Measurements from ENCODE around the gene GTF3A.

GTF3A gene

DNA sequence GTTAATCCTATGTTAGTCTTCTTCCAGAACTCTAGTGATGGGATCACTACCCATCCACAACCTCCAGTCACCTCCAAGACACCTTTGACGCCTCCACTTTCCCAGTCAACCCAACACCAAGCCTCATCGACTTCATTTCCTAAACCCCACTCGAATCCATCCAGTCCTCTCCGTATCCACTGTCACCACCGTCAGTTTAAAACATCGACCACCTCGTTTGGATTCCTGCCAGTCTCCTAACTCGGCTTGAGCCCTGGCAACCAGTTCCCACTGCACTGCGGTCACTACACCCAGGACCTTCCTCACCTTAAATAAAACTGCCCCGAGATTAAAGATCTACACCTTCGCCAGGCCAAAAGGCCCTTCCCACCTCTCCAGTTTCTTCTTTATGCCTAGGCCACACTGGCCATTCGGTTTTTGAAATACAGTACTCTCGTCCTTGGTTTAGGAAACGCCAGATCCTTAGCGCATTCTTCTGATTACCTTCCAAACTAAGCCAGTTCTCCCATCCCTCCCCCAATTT lies 24.7 kb downstream of the GTF3A start:
- no peak for DNase-seq

DNA sequence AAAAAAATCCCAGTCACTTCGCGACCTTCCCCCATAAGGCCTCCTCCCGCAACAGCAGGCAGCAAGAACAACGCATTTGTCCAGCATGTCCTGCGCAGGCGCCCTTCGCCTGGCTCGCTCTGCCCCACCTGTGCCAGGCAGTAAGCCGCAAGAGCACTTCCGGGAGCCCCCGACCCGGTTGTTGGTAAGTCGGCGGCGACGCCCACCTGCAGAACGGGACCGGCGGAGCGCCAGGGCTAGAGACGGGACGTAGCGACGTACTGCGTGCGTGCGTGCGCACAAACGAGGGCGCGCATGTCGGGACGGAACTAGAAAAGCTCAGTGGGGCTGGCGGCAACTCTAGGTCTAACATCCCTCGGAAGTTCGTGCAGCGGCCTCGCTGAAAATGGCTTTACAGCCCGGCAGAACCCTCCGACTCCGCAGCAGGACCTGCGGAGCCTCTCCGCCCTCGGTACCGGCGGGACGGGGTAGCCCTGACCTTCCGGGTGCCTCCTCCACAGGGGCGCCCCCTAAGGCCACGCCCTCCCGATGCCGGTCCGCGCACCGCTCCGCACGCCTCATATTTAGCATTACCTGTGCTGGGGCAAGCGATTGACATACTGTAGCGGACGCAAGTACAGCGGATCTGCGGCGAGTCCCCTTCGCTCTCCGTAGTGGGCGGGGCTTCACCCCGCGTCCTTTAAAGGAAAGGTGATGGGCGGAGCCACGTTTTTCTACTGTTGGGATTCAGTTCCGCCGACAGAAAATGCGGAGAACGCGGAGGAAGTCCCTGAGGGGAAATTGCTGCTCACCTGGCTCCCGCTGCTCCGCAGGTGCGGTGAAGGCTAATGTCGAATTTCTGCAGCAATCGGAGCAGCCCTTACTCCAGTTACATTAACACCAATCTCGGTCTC lies 25.8 kb downstream of the GTF3A start, which contains the start of gene MTIF3:
Gene MTIF3, minus strand, starts transcription at position 629 of the 893 bp plus-strand sequence. CDS start 10,116 bp downstream, outside the sequence.
- DNase-seq, result peak; percentile 99

DNA sequence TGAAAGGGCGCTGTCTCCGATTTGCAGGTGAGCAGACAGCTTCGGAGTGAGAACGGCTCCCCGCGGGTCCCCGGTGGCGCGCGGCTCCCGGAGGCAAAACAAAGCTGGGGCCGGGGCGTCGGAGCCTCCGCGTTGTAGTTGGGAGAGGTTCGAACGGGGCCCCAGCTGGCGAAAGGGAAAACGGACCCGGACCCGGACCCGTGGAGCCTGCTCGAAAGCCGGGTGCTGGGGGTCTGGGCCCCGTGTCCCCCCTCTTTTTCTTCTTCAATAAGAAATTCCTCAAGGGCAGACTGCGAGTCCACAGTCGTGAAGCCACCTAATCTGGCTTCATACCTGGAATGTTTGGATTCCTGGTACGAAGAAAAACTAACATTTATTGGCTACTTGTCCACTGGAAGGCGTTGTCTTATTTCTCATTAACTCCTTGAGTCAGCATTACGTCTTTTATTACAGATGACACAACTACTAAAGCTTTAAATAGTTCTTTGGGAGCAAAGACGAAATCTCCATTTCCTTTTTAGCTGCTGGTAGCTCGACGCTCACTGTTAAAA lies 26.6 kb downstream of the GTF3A start:
- peak; percentile 53 for DNase-seq

DNA sequence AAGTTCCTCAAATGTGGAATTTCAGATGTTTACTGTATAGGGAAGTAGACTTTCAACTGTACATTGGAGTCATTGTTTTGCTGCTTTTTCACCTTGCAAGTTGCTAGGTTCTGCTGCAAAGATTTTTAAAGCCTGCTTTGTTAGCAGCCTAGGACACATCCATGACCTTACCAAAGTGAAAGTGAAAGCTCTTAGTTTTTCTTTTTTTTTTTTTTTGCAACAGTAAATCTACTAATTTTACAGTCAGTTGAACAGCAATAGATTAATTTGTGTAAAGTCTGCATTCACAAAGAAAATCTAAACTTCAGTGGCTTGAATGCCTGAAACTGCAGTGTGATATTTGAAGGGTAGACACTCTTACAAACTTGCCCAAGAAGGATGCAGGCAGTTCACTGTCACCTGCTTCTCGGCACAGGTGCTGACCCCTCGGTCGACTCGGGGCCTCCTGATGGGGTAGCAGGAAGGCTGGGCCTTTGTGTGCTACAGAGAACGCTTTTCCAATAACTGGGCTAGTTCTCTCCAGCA lies 31.0 kb downstream of the GTF3A start:
- DNase-seq, result peak; percentile 36

DNA sequence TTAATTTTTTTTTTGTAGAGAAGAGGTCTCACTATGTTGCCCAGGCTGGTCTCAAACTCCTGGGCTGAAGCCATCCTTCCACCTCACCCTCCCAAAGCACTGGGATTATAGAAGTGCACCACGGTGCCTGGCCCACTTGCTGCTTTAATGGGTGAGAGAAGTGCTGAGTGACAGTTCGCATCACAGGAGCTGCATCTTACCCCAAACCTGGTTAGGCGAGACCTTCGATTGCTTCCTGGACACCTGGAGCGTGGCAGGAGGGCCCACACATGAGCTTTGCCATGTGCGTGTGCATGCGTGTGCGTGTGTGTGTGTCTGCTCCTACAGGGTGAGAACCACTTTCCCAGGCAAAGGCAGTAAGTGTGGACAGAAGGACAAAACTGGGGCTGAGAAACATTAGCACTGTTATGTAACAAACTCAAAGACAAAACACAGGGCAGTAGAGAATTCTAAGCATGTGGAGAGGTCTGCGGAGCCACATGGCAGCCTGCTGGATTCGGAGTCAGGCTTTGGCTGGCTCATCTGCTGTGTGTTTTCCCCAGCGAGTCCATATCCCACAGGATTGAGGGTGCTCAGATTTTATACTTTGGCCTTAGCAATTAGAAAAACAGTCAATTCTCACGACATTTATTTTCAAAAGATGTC lies 37.6 kb downstream of the GTF3A start:
- DNase-seq, result no peak

DNA sequence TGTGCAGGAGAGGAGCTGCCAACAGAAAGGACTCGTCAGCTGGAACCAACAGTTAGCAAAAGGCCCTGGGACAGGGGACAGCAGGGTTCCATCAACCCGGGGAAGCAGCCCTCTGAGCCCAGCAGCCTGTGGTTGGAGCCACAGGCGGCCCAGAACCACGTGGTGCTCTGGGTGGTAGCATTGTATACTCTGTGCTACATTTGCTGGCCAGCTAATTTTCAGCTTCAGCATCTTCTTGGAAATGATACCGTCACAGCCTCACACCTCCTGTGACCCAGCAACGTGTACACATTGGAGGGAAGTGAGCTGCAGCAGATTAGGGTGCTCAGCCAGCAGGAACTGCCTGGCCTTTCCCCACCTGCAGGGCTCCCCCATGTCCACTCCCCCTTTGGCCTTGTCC lies 39.1 kb downstream of the GTF3A start:
- no peak for DNase-seq

DNA sequence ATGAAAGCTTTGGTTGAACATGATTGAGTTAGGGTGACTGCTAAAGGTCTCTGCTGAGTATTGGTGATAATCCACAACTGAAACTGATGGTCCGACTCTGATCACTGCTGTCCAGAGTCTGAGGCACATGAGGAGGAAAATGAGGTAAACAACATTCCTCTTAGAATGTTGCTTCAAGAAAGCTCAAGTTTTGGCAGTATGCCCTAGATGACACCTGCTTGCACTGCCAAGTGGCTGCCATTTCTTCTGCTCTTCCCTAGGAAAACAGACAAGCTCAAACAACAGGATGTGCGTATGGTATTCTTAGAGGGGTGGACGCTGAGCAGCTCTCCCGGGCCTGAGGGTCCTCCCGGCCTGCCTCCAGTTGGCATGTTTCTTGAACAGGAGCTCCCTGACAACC lies 41.2 kb downstream of the GTF3A start:
- DNase-seq, result no peak

DNA sequence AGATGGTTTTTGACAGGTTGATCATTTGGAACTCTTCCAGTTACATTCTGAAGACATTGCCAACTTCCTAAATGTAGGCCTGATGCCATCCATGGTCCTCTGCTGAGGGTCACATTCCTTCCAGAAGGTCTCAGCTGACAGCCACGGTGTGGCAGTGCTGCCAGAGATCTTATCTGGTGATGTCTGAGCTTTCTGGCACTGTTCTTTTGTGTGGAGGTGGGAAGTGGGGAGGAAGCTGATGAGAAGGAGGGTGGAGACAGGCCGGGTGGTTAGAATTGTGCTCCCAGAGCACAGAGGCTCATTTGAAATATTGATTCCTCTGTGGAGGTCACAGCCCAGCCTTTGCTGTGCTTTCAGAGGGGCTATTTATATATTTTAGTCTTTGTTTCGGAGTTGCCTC lies 42.1 kb downstream of the GTF3A start:
- no peak for DNase-seq

DNA sequence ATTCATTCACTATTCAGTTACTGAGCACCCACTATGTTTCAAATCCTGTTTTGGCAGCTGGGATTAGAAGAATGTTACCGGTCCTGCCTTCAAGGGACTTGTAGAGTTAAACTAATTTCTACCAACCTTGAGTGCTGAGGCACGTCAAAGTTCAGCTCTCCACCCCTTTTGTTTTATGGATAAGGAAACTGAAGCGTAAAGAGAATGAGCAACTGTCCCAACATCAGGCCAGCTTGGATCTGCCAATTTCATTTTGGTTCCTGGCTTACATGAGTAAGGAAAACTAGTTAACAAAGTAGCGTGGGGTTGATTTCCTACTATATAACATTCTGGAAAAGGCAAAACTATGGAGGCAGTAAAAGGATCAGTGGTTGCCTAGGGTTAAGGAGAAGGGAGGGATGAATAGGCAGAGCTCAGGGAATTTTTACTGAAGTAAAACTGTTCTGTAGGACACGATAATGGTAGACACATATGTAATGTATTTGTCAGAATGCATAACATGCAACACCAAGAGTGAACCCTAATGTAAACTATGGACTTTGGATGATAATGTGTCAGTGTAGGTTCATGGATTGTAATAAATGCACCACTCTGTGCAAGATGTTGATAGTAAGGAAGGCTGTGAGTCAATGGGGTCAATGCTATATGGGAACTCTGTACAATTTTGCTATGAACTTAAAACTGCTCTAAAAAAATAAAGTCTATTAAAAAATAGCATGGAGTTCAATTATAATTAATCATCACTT lies 45.8 kb downstream of the GTF3A start:
- DNase-seq, result no peak

DNA sequence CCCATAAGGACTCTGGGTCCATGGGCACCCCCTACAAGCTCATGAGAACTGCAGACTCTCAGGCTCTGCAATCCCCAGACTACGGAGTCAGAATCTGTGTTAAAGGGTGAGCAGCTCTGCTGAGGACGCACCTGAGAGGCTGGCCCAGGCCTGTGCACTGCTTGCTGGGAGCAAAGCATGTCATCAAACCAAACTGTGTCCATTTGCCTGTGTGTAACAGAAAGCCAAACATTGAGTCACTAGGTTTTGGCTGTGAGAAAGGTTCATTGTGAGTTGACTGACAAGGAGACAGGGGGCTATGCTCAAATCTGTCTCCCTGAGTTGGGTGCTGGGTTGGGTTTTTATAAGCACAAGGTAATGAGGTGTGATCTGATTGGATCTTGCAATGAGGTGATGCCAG lies 48.0 kb downstream of the GTF3A start:
- DNase-seq, result no peak

DNA sequence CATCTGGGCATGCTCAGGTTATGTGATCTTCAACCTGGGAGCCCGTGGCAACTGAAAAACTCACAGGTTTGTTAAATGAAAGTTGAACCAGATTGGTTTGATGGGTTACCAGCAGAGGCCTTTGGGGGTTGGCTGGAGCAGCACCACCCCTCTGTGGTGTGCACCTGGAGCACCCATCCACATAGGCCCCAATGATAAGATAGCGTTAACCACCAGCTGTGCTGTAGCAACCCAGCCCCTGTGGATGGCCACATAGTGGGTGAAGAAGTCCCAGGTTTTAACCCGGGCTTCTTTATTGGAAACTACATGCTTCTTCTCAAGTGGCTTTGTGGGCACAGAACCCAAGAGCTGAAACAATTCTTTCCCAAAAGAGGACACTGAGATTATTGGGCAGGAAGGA lies 48.5 kb downstream of the GTF3A start:
- no peak for DNase-seq

DNA sequence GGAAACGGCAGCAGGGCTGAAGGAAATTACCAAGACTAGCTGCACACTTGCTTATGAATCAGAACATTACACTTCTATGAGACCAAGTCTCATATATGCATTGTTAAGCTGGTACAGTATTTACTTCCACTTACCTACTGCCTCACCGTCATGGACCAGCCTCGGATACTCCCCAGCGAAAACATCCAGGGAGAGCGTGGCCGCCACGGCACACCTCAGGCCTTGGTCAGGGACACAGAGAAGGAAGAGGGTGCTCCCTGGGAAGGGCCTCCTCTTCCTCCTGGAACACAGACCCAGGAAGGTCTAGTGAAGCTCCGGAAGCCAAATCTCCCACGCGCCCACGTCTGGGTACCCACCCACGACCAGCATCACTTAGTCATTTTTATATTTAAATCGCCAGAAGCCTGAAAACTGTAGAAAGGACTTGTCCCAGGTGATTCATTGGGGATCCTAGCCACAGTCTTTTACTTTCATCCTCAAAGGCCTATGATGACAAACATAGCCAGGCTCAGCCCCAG lies 50.4 kb downstream of the GTF3A start:
- DNase-seq, result no peak

DNA sequence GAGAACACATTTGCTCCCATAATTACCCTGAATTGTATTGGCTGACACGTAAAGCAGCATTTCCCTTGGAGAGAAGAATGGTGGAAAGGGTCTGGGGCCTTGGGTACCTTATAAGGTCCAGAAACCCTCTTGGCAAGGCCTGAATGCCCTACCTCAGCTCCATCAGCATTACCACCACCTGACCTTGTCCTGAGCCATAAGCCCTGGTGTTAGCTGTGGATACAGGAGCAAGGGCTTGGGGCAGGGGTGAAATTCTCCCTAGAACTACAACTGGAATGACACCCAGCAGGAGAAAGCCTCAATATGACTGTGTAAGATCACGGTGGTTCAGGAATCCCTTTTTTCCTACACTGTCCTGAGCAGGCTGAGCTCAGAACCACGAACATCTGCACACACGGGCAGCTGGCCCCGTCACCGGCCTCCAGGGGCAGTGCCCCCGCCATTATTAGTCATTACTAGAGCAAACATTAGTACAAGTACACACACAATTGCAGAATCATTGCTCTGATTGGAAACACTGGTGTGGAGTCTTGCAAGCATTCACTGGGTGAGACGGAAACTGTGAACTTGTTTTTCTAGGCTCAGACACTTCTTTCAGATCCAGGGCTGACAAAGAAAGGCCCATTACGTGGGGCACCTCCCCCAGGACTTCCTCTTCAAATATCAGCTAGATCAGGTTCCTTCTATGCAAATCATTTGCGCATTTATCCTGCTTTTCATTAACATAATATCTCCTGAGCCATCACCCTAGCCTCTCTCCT lies 52.7 kb downstream of the GTF3A start:
- DNase-seq, result no peak

DNA sequence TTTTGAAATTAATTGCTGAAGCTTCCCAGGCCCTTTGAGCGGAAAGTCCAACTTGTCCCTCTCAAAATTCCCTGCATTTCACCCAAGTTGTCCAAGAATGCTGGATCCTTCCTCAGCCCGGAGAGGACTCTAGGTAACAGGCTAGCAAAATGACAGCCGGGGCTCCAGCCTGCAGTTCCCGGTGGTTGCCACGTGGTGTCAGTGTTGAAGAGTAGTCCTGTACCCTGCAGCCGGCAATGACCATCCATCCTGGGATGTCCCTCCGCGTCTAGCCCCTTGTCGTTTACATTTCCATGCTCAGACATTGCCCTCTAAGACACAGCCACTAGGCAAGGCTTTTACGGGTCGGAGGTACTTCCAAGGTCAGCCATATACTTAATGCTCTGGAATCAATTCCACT lies 57.3 kb downstream of the GTF3A start:
- peak; percentile 56 for DNase-seq

DNA sequence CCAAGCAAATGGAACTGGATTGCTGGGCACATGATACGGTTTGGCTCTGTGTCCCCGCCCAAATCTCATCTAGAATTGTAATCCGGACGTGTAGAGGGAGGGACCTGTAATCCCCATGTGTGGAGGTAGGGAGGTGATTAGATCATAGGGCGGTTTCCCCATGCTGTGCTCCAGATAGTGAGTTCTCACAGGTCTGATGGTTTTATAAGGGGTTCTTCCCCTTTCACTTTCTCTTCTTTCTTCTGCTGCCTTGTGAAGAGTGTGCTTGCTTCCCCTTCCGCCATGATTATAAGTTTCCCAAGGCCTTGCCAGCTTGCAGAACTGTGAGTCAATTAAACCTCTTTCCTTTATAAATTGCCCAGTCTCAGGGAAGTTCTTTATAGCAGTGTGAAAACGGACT lies 58.6 kb downstream of the GTF3A start:
- DNase-seq, result peak; percentile 20

DNA sequence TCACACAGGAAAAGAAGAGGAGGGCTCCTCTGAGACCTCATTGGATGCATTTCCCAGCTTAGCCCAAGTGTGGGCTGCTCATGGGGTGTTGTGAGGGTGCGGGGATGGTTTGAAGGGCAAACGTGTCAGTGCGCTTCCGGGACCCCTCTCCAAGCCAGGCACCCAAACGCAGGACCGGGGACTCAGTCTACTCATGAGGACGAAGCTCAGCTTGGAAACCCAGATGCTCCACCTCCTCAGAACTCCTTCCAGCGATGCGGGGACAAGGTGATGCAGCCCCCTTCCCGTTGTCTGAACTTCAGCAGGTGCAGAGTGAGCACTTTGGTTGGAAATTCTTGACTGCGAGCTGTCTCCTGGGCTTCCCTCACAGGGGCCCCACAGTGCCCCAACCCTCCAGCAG lies 59.0 kb downstream of the GTF3A start:
- DNase-seq, result no peak
